ENCODE measurements around the gene NLRC5.

NLRC5 gene

DNA sequence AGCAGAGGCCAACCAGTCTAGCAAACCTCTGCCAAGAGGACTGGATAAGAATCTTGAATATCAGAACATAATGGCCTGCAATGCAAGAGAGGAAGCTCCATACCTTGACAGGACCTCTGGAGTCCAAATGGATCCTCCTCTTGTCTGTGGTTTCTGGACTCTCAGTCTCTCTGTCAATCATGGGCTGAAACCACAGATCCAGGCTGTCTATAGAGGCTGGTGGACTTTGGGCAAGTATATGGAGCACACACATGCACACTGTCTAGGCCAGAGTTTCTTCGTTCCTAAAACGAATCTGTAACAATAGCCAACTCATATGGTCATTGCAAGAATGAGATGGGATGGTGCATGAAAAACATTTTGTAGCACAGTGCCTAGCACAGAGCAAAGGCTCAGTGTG, 37.7 kb downstream of the NLRC5 start:
- no peak for DNase-seq

DNA sequence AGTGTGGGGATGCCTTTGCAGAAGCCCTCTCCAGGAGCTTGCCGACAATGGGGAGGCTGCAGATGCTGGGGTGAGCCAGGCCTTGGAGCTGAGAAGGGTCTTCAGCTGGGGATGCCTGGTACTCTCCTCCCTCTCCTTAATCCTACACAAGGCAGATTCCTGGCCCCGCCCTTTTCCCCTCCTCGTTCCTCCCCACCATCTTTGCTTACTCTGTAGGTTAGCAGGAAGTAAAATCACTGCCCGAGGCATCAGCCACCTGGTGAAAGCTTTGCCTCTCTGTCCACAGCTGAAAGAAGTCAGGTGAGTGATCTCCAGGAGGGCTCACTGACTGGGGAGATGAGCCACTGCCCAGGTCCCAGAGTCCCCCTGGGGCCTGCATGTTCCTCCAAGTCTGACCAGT, 38.7 kb downstream of the NLRC5 start:
- no peak for DNase-seq

DNA sequence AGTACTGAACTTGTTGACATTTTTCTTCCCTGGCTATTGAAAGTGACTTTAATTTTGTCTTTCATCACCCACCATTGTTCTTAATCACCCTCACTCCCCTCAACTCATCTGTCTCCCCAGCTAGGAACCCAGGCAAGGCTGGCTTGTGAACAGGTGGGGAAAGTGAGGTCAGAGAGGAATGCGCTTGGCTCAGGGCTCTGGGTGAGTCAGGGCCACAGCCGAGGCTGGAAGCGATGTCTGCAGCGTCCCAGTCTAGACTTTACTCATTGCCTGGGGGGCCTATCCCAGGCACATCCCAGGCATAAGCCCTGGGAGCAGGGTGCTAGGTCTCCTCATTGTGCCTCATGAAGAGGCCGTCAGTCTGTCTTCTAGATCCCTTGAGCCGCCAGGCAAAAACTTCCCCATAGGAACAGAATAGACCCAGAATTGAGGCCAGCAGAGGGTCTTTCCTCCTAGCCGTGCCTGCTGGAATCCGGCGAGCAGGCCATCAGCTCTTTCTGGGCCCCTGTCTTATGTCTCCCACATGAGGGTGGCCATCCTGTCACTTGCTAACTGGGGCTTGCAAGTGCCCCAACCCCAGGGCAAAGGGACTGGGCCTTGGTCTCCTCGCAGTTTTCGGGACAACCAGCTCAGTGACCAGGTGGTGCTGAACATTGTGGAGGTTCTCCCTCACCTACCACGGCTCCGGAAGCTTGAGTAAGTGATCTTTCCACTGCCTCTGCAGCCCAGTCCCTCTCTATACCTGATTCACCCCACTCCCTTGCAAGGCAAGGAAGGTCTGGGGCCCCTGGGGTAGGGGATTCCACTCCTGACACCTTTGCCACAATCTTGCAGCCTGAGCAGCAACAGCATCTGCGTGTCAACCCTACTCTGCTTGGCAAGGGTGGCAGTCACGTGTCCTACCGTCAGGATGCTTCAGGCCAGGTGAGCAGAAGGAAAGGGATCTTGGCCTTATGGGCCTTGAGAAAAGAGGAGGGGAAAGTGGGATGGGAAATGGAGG, 40.1 kb downstream of the NLRC5 start:
- no peak for DNase-seq

DNA sequence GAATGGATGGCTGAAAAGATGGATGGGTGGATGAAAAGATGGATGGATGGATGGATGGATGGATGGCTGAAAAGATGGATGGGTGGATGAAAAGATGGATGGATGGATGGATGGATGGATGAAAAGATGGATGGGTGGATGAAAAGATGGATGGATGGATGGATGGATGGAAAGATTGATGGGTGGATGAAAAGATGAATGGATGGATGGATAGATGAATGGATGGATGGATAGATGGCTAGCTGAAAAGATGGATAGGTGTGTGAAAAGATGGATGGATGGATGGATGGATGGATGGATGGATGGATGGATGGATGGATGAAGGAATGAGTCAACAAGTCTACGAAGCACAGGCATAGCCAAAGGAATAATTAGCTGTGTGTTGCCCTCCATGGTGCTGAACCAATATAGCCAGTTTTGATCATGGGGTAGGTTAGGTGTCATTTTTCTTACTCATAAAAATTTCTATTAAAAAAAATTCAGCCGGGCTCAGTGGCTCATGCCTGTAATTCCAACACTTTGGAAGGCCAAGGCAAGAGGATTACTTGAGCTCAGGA, 41.1 kb downstream of the NLRC5 start:
- DNase-seq: no peak

DNA sequence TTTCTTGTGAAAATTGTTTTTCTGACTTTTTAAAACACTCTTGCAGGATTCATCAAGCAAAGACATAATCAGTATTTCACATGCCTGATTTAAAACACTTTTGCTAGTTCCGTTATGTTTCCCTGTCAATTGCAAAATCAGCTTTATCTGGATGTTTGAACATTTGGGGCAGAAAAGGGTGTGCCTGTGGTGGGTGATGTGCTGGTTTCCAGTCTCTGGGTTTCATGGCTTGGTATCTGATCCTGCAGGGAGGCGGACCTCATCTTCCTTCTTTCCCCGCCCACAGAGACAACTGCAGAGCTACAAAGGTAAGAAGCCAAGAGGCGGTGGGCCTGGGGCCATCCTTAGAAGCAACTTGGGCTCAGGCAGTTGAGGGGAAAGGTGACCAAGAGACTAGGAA, 41.8 kb downstream of the NLRC5 start:
- DNase-seq: no peak

DNA sequence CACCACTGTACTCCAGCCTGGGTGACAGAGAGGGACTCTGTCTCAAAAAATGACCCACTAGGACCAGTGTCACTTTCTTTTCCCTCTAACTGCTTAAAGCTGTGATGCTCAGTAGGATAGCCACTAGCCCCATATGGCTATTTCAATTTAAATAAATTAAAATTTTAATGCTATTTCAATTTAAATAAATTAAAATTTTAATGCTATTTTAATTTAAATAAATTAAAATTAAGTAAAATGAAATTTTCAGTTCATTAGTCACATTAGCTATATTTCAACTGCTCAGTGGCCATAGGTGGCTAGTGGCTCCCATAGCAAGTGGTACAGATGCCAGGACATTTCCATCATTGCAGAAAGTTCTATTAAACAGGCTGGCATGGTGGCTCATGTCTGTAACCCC, 43.0 kb downstream of the NLRC5 start:
- no peak for DNase-seq

DNA sequence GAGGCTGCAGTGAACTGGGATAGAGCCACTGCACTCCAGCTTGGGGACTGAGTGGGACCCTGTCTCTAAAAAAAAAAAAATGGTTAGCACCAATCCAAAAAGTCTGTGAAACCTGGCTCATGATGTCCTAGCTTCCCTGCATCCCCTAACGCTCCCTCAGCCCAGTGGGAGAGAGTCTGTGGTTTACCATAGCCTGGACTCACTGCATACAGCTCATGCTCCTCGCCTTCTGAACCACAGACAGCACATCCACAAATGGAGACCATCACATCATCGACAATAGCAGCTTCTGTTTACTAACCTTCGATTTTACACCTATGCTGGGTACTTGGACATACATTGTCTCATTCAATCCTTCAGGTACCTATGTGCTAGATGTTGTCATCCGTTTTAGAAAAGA, 43.6 kb downstream of the NLRC5 start:
- no peak for DNase-seq

DNA sequence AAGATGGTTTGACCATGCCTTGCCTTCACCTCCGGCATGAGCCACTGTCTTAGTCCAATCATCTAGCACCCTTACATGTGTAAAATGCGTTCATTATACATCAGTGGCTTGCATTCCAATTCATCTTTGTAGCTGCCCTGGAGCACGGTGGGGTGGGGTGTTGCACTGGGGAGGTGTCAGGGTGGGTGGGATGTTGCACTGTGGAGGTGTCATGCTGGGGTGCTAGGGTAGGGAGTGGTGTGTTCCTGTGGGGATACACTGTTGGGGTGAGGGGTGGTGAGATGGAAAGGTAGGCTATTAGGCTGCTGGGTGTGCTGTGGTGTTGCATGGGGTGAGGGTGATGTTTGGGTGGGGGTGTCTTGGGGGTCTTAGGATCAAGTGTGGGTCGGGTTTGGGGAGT, 47.0 kb downstream of the NLRC5 start:
- no peak for DNase-seq

DNA sequence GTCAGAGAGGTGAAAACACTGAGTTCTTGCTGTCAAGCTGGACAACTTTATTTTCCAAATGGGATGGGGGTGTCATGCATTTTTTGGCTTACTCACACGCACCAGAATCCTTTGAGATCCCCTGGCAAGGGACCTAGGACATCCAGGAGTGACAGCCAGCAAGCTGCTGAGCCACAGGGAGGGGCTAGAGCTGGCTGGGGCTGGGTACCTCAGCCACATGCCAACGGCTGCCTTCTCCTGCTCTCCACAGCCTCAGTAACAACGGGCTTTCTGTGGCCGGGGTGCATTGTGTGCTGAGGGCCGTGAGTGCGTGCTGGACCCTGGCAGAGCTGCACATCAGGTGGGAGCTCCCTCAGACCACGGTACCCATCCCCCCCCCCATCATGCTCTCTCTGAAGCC, 47.6 kb downstream of the NLRC5 start:
- no peak for DNase-seq

DNA sequence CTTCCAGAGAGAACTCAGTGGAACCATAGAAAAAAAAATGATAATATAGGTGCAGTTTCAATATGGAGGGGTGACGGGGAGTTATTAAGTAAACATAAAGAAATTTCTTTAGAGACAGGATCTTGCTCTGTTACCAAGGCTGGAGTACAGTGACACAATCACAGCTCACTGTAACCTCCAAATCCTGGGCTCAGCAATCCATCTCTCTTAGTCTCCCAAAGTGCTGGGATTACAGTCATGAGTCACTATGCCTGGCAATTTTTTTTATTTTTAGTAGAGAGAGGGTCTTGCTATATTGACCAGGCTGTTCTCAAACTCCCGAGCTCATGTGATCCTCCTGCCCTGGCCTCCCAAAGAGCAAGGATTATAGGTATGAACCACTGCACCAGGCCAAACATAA, 48.8 kb downstream of the NLRC5 start:
- no peak for DNase-seq

DNA sequence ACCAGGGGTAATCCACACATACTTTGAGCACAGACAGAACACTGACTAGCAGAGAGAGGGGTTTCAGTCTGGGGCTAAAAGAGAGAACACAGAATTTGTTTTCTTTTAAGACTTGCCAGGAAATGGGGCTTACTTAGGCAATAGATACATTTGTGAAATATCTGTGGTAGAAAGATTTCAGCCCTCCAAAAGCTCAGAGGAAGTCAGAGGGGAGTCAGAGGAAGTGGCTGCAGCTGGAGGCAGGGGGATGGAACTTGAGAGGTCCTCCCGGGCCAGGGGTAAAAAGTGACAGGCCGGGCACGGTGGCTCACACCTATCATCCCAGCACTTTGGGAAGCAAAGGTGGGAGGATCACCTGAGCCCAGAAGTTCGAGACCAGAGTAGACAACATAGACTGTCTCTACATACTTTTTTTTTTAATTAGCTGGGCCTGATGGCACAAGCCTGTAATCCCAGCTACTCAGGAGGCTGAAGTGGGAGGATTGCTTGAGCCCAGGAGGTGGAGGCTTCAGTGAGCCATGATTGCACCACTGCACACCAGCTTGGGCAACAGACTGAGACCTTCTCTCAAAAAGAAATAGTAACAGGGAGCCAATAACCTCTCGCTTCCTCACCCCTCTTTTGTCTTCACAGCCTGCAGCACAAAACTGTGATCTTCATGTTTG, 49.9 kb downstream of the NLRC5 start:
- DNase-seq: no peak

DNA sequence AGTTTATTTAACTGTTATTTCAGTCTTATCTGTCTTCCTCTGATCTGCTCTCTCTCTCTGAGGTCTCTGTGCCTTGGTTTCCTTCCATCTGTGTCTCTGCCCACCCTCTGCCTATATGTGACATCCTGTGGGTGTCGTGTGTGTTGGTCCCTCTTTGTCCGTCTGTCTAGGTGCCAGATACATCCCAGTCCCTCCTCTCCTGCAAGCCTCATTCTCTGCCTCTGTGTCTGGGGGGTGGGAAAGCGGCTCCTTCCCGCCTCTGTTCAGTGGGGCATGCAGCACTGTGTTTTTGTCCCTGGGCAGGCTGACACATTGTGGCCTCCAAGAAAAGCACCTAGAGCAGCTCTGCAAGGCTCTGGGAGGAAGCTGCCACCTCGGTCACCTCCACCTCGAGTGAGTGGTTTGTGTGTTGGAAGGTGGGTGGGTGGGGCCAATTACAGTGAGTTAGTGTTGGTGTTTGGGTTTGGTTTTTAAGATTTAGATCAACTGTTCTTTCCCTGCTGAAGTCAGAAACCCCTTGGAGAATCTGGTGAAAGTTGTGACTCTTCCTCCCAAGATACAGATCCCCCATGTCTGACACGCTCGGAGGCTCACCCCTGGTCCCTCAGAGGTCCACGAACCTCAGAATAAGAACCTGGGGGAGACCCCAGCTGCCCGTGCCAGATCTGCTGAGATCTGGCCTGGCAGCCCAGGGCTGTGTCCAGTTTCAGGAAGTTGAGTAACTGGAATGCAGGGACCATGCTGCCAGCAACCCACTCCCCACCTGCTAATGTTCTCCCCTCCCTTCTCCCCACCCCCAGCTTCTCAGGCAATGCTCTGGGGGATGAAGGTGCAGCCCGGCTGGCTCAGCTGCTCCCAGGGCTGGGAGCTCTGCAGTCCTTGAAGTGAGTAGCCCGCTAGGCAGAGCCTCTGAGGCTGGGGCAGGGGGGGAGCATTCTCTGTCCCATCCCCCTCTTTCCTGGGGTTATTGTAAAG, 52.1 kb downstream of the NLRC5 start:
- no peak for DNase-seq

DNA sequence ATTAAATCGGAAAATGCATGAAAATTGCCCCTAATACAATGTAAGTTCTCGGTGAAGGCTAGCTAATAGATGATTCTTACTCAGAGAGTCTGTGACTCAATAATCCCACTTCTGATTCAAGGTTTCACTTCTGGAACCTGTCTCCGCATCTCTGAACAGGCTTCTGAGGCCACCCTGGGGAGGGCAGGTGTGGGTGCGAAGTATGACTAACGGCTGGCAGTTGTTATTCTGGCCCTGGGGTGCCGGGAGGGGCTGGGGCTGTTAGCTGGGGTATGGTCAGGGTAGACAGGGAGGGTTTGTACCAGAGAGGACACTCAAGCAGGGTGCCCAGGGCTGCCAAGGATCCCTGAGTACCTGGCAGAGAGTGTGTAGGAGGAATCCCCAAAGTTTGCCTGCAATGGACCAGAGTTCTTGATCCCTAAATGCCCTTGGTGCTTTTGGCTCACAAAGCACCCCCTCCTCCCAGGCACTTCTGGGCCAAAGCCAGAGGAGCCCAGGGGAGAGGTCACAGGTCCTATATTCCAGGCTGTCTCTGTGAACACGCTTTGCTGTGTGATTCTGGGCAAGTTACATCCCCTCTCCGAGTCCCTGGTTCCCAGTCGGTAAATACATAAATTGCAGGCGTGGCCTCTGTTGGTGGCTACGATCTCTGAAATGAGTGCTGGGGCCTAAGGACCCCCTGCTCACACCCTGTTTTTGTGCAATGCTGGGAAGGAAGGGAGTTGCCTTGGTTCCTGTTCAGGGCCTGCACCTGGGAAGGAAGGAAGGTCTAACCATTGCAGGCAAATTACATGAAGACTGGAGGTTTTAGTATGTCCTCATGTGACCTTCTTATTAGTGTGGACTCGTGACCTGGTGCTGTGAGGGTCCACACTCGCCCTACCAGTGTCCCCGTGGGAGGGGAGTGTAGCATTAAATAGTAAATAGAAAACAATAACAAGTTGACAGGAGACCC, 53.1 kb downstream of the NLRC5 start:
- DNase-seq: no peak

DNA sequence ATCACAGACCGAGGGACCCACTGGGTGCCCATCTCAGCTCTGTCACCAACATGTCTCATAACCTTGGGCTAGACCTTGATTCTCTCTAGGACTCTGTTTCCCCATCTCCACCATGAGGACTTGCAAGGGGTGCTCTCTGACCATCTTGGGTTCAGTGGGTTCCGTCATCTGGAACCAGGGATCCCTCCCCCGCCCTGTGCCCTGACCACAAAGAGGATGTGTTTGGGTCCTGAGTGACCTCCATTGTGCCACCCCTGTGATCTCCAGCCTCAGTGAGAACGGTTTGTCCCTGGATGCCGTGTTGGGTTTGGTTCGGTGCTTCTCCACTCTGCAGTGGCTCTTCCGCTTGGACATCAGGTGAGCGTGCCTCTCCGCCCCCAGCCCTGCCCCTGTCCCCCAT, 53.9 kb downstream of the NLRC5 start:
- DNase-seq: no peak

DNA sequence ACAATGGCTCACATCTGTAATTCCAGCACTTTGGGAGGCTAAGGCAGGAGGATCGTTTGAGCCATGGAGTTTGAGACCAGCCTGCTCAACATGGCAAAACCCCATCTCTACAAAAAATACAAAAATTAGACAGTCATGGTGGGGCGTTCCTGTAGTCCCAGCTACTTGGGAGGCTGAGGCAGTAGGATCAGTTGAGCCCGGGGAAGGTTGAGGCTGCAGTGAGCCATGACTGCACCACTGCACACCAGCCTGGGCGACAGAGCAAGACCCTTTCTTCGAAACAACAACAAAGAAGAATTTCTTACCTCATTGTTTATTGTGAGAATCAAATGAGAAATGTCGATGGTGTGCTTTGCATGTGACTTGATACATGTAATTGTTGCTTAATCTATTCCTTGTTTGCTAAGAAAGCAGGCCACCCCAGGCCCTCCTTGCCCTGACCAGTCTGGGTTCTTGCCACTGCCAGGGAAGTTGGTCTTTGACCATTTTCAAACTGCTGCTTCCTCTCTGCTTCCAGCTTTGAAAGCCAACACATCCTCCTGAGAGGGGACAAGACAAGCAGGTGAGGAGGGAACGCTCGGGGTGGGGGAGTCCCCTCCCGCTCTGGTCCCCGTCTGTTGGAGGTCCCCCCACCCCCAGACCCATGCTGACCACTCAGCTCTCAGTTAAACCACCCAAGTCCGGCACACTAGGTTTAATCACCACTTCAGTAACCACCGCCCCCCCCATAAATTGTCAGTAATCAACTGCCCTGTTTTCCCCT, 55.8 kb downstream of the NLRC5 start:
- DNase-seq: no peak

DNA sequence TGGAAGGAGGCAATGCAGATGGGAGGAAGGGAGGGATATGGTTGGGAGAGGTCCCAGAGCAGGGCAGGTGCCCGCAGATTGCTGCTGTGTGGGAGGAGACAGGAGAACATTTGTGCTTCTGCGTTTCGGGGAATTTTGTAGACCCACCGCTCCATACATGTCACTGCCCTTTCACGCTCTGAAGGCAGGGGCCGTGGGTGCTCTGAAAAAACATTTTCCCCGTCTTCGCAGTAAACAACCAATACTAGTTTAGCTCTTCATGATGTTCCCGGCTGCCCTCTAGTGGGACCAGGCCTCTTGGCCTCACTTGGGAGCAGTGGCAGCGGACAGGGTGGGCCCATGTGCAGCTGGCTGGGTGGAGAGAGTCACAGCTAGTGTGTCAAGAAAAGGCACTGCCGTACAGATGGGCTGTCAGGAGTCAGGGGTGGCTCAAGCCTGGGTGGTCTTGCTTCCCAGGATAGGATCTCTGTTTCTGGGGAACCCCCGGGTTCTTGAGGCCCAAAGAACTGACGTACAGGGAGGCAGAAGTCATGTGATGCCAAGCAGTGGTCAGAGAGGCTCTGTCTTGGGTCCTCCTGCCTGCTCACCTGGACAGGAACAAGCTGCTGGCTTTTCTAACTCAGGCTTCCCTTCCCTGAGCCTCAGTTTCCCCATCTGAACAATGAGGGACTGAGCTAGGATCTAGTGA, 56.5 kb downstream of the NLRC5 start:
- no peak for DNase-seq

DNA sequence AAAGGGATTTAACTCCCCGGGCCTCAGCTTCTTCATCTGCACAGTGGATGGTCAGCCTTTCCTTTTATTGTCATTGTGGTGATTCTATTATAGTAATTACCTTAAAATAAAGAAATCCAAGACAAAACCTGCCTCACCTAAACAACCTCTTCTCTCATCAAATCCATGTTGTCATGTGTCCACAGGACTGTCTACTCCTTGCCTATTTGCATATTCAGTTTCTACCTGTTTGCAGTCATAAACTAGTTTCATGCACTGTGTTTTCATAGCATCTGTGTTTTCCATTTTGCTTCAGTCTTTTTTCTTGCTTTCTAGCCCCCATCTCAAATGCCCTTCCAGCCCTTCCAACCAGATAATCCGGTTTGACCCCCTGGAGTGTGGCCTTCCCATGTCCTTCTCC, 58.7 kb downstream of the NLRC5 start:
- DNase-seq: no peak

DNA sequence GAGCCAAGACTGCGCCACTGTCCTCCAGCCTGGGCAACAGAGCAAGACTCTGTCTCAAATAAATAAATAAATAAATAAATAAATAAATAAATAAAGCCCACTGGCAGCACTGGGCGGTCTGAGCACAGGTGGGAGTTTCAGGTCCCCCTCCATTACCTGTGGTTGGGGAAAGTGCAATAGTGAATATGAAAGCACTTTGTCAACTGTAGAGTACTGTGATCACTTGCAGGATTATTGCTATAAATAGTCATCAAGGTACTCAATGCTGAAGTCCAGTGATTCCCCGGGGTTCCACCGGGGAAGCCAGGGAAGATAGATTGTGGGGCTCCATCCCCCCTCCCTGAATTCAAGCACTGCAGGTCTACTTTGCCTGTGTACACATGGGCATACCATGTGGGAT, 60.3 kb downstream of the NLRC5 start:
- no peak for DNase-seq

DNA sequence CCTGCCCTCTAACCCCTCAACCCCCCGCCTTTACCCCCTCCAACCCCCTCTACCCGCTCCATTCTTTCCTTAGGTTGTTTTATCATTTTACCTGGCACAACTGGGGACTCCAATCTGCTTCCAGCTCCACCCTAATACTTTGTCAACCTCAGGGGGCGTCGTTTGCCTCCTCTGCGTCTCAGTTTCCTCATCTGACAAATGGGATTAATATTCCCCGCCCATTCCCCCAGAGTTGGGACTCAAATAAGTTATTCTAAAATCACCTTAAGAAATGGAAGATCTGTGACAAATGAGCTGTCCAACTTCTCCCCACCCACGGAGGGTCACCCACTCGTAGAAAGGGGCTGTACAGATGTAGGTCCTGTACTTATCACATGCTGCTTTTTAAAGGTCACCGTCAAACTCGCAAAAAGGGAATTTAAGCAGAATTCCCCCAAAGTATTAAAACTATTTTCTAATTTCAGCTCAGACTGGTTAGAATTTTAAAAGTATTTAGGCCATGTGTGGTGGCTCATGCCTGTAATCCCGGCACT, 62.4 kb downstream of the NLRC5 start:
- DNase-seq: no peak

DNA sequence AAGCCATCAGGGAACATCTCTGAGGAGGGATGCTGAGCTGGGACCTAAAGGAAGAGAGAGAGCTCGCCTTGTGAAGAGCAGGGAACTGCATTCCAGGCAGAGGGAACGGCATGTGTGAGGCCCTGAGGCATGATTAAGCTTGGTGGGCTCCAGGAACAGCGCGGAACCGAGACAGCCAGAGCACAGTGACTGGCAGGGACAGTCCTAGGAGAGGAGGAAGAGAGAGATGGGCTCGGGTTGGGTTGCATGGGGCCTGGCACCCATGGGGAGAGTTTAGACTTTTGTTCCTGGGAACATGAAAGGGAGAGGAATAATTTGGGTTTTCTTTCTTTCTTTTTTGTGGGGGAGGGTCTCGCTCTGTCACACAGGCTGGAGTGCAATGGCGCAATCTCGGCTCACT, 63.8 kb downstream of the NLRC5 start:
- no peak for DNase-seq
